MCF 10A (cell line): ENCODE results near the gene TTC31. TPM values are rescaled to one million over a fixed set of nuclear protein-coding genes. Genes with fewer than 3 reads are reported as not detected.

Experiments used
- BruUV-seq: library from RNA; stranded (reverse); fragments of 400-500 nt; replicated peaks from 2 replicates; lab custom pipeline; 2021; lab: Mats Ljungman, UMichigan
- CTCF ChIA-PET: fragments of 300-600 bp; sonication (Branson Sonifier 250); formaldehyde crosslinking; extraction: SDS; loops from one replicate; lab custom pipeline; 2021; ENCODE audit warnings: antibody characterized with exemption, inconsistent platforms; lab: Yijun Ruan, JAX
- POLR2A ChIA-PET: fragments of 300-600, 350-650 bp; sonication (Branson Sonifier 250); formaldehyde crosslinking; extraction: SDS; loops from one replicate; lab custom pipeline; 2020; ENCODE audit warnings: antibody characterized with exemption, inconsistent platforms; lab: Yijun Ruan, JAX
- DNase-seq: peaks from one replicate; pipeline ENCODE4 v3.0.0-alpha.2; 2018; ENCODE audit not compliant: unreplicated experiment
- H3K27ac Mint-ChIP-seq: one replicate; pipeline ENCODE4 v1.8.0; 2022; ENCODE audit warnings: mild to moderate bottlenecking, low read depth, mixed read lengths; ENCODE audit not compliant: unreplicated experiment
- H3K27me3 Mint-ChIP-seq: one replicate; pipeline ENCODE4 v1.8.0; 2022; ENCODE audit warnings: mixed read lengths; ENCODE audit not compliant: insufficient read depth, unreplicated experiment
- H3K36me3 Mint-ChIP-seq: one replicate; pipeline ENCODE4 v1.8.0; 2022; ENCODE audit warnings: mild to moderate bottlenecking, moderate library complexity, mixed read lengths; ENCODE audit not compliant: insufficient read depth, unreplicated experiment
- H3K4me1 Mint-ChIP-seq: one replicate; pipeline ENCODE4 v1.8.0; 2022; ENCODE audit warnings: mixed read lengths; ENCODE audit not compliant: insufficient read depth, unreplicated experiment
- H3K4me3 Mint-ChIP-seq: one replicate; pipeline ENCODE4 v1.8.0; 2022; ENCODE audit warnings: mild to moderate bottlenecking, moderate library complexity, mixed read lengths; ENCODE audit not compliant: unreplicated experiment
- H3K9me3 Mint-ChIP-seq: one replicate; pipeline ENCODE4 v1.8.0; 2022; ENCODE audit warnings: mixed read lengths; ENCODE audit not compliant: unreplicated experiment
- CTCF ChIP-seq: fragments of 200-600 bp; IDR thresholded peaks from one replicate; pipeline ENCODE4 v1.8.0; 2022; ENCODE audit warnings: antibody characterized with exemption, mild to moderate bottlenecking; ENCODE audit not compliant: unreplicated experiment
- intact Hi-C: fragments of 100-400 bp; cut with micrococcal nuclease; formaldehyde crosslinking; loops from 2 replicates; pipeline ENCODE4 v1.14.1; 2022
- total RNA-seq: library from RNA; stranded (reverse); gene quantifications from 2 replicates; pipeline ENCODE4 v1.2.3, GENCODE V29; 2022

Gene TTC31
- total RNA-seq, 1 experiment from 2014 or later, result 17.6 TPM

- Mint-ChIP-seq H3K27me3 (no peaks in the 10 kb centered on the region), H3K9me3 (no peaks in the 10 kb centered on the region), H3K36me3 (peaks cover 38% of the 10 kb centered on the region), H3K27ac (peak within 1 kb of the TSS; percentile 91), H3K4me3 (peak within 1 kb of the TSS; percentile 71), H3K4me1 (peaks cover 29% of the 10 kb centered on the region)
- POLR2A ChIA-PET, result interaction anchor here (0.7 to 8.1 kb wide), 8 partner anchors 13 to 86 kb away, joined by 3 to 135 read pairs (median 4); partner anchors contain the start of genes CCDC142, PCGF1, TTC31 and WBP1
- BruUV-seq, result no TSS peak
- intact Hi-C loops, result no loop called here
- no peak for TF ChIP-seq CTCF
- CTCF ChIA-PET, result interaction anchor here (0.6 to 7.3 kb wide), 5 partner anchors 43 to 341 kb away, joined by 3 to 80 read pairs (median 3); partner anchors contain the start of genes CCDC142 and TTC31
- peak; percentile 78 for DNase-seq
Measured at GRCh38 chr2:74525717-74526648, 43.1 kb downstream of the TTC31 start, which contains the start of gene DQX1. Gene DQX1 (minus strand): TSS chr2:74526231. CDS start chr2:74525729, 502 bp downstream.

GRCh38 chr2:74526649-74527230 is 43.9 kb downstream of the TTC31 start:
- no peak for TF ChIP-seq CTCF
- Mint-ChIP-seq H3K4me1 (peaks cover 31% of the 10 kb centered on the region), H3K27me3 (no peaks in the 10 kb centered on the region), H3K36me3 (peaks cover 35% of the 10 kb centered on the region), H3K27ac (peak overlapping the region; percentile 91), H3K4me3 (peak overlapping the region; percentile 71), H3K9me3 (no peaks in the 10 kb centered on the region)
- intact Hi-C loops, result no loop called here
- CTCF ChIA-PET, result interaction anchor here (1.2 to 7.3 kb wide), 3 partner anchors 44 to 62 kb away, joined by 3 to 80 read pairs (median 14); partner anchors contain the start of genes CCDC142 and TTC31
- no peak for DNase-seq
- no TSS peak for BruUV-seq
- POLR2A ChIA-PET, result interaction anchor here (0.8 to 8.1 kb wide), 7 partner anchors 14 to 86 kb away, joined by 3 to 135 read pairs (median 5); partner anchors contain the start of genes PCGF1 and WBP1

GRCh38 chr2:74527741-74528140 is 44.9 kb downstream of the TTC31 start:
- Mint-ChIP-seq H3K36me3 (peaks cover 31% of the 10 kb centered on the region), H3K9me3 (no peaks in the 10 kb centered on the region), H3K27ac (peak overlapping the region; percentile 91), H3K4me3 (peak overlapping the region; percentile 94), H3K27me3 (no peaks in the 10 kb centered on the region), H3K4me1 (peaks cover 38% of the 10 kb centered on the region)
- POLR2A ChIA-PET, result interaction anchor here (4.8 to 8.1 kb wide), 2 partner anchors 21 to 45 kb away, joined by 65 to 135 read pairs; partner anchors contain the start of genes CCDC142, PCGF1 and TTC31
- intact Hi-C loops, result no loop called here
- TF ChIP-seq CTCF, result no peak
- BruUV-seq, result no TSS peak
- DNase-seq, result no peak
- CTCF ChIA-PET, result interaction anchor here (0.7 to 7.3 kb wide), 3 partner anchors 40 to 61 kb away, joined by 3 to 80 read pairs (median 14); partner anchors contain the start of genes CCDC142 and TTC31
